ENCODE results near the gene BAHD1.

BAHD1 gene

DNA sequence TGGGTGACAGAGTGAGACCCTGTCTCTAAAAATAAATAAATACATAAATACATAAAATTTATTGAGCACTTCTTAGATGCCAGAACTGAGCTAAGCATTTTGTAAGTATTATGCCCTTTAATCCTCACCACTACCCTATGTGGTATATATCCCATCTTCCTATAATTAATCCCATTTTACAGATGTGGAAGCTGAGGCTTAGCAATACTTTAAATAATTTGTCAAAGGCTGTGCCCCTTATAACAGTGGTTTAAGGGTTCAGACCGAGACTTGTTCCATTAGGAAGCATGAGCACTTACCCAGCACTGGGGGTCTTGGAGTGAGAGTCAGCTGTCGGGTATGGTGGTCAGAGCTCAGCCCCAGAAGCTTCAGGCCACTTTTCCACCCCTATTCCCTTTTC lies 22.5 kb downstream of the BAHD1 start:
- Histone ChIP-seq H3K27ac (ENCODE audit: low read length) (no peak overlapping the region), H3K9me3 (ENCODE audit: control insufficient read depth in 1 of 2, low read length in 2 of 2) (no peaks in the 10 kb centered on the region), H3K36me3 (ENCODE audit: control insufficient read depth in 1 of 2, insufficient read depth in 2 of 2, low read length in 2 of 2) (peaks cover 34 to 72% of the 10 kb centered on the region in 2 donors), H3K27me3 (ENCODE audit: low read depth, low read length) (no peaks in the 10 kb centered on the region), H3K4me3 (ENCODE audit: low read depth in 1 of 2, low read length in 2 of 2) (no peak overlapping the region), H3K4me1 (ENCODE audit: control insufficient read depth in 1 of 2, insufficient read depth in 2 of 2, low read length in 2 of 2) (no peaks in the 10 kb centered on the region)

DNA sequence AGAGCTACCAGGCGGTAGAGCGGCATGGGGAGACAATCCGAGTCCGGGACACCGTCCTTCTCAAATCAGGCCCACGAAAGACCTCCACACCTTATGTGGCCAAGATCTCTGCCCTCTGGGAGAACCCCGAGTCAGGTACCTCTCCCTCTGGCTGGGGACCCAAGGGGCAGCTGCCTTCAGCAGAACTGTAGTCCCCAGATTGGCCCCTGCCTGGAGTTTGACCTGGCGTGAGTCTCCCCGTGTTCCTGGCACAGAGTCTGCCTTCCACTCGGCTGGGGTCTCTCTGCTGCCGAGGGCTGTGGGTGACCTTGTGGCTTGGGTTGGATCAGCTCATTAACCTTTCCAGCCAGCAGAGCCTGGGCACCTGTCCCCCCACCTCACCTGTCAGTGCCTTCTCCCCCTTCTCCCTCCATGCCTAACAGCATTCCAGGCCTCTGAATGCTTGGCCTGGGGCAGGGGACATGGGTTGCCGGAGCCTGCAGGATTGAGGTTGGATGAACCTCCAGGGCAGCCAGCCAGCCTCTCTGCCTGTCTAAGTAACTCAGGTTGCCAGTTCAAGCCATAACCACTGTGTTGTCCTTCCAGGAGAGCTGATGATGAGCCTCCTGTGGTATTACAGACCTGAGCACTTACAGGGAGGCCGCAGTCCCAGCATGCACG lies 23.3 kb downstream of the BAHD1 start:
- H3K36me3 ChIP-seq (ENCODE audit: control insufficient read depth in 1 of 2, insufficient read depth in 2 of 2, low read length in 2 of 2), result peaks cover 34 to 66% of the 10 kb centered on the region in 2 donors
- H3K4me1 ChIP-seq (ENCODE audit: control insufficient read depth in 1 of 2, insufficient read depth in 2 of 2, low read length in 2 of 2), result no peaks in the 10 kb centered on the region
- H3K27ac ChIP-seq (ENCODE audit: low read length), result no peak overlapping the region
- no peak overlapping the region for H3K4me3 ChIP-seq (ENCODE audit: low read depth in 1 of 2, low read length in 2 of 2)
- H3K9me3 ChIP-seq (ENCODE audit: control insufficient read depth in 1 of 2, low read length in 2 of 2), result no peaks in the 10 kb centered on the region
- no peaks in the 10 kb centered on the region for H3K27me3 ChIP-seq (ENCODE audit: low read depth, low read length)

DNA sequence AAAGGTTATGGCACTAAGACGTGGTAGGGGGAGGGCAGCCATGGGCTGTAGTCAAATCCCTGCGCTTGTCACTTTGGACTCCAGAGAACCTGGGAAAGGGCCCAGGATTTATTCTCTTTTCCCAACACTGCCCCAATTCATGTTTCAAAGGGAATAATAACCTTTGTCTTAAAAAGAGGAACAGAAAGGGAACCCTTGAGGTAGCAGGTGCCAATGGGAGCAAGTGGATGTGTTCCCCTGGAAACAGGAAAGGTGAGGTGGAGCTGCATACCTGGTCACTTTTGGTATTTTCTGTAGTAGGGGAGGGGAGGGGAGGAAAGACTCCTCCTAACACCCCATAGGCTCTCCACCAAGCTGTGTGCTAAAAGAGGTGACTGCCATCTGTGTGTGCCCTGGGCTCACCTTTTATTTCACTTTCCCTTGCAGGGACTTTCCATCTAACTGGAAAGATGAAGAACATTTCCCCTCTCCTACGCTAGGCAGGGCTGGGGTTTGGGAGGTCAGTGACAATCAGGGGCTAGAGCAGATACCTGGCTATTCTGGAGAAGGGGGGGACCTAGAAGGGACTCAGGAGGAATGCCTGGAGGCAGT lies 23.9 kb downstream of the BAHD1 start:
- Histone ChIP-seq H3K4me3 (ENCODE audit: low read depth in 1 of 2, low read length in 2 of 2) (no peak overlapping the region), H3K9me3 (ENCODE audit: control insufficient read depth in 1 of 2, low read length in 2 of 2) (no peaks in the 10 kb centered on the region), H3K27ac (ENCODE audit: low read length) (no peak overlapping the region), H3K27me3 (ENCODE audit: low read depth, low read length) (no peaks in the 10 kb centered on the region), H3K36me3 (ENCODE audit: control insufficient read depth in 1 of 2, insufficient read depth in 2 of 2, low read length in 2 of 2) (peaks cover 34 to 59% of the 10 kb centered on the region in 2 donors), H3K4me1 (ENCODE audit: control insufficient read depth in 1 of 2, insufficient read depth in 2 of 2, low read length in 2 of 2) (peaks cover 0 to under 1% of the 10 kb centered on the region in 2 donors)

DNA sequence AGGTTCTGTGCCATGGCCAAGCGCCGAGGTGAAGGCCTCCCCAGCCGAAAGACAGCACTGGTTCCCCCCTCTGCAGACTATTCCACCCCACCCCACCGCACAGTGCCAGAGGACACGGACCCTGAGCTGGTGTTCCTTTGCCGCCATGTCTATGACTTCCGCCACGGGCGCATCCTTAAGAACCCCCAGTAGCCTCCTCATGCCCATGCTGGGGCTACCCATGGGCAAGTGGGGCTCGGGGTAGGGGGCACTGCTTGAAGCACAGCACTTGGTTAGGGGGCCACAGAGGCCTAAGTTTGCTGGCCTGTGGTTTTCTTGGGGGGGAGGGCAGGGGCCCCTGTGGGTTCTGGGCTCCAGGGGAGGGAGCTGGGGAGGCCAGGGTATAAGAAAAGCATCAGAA lies 25.2 kb downstream of the BAHD1 start:
- H3K4me1 ChIP-seq (ENCODE audit: control insufficient read depth in 1 of 2, insufficient read depth in 2 of 2, low read length in 2 of 2), result peaks cover 5 to 8% of the 10 kb centered on the region in 2 donors
- H3K9me3 ChIP-seq (ENCODE audit: control insufficient read depth in 1 of 2, low read length in 2 of 2), result no peaks in the 10 kb centered on the region
- H3K36me3 ChIP-seq (ENCODE audit: control insufficient read depth in 1 of 2, insufficient read depth in 2 of 2, low read length in 2 of 2), result peaks cover 27 to 54% of the 10 kb centered on the region in 2 donors
- no peaks in the 10 kb centered on the region for H3K27me3 ChIP-seq (ENCODE audit: low read depth, low read length)
- H3K4me3 ChIP-seq (ENCODE audit: low read depth in 1 of 2, low read length in 2 of 2), result no peak overlapping the region
- no peak overlapping the region for H3K27ac ChIP-seq (ENCODE audit: low read length)

DNA sequence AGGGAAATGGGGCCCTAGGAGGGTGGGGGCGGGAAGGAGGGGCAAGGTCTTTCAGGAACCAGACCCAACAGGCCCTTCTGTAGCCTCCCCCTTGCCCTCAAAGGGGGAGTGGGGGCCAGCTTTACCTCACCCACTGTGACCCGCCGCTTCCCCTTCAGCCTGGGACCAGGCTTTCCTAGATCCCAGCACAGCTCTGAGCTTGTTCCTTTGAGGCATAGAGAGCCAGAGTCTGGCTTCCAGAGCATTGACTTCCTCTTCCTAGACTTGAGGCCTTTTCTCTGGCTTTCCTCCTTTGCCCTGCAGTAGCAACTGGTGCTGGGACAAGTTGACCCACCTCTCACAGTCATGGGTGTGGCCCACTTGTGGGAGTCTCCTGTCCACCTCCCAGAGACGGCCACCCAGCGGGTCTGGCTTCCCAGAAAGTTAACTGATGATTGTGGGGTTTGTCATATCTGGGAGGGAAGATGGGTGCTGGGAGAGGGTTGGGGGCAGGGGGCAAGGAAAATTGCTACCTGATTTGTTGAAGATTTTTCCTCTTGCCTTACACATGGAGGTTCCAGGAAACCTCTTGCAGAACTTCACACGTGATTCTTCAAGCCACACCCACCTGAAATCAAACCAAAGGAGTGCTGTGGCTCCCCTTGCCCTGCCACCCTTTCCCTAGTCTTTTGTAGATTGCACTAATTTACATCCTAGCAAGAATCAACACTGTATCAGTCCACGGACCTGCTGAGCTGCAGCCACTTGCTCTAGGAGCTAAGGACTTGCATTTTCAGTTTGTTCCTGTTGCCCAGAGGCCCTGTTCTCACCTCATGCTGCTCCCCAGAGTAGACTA lies 25.9 kb downstream of the BAHD1 start:
- Histone ChIP-seq H3K4me1 (ENCODE audit: control insufficient read depth in 1 of 2, insufficient read depth in 2 of 2, low read length in 2 of 2) (peaks cover 5 to 10% of the 10 kb centered on the region in 2 donors), H3K9me3 (ENCODE audit: control insufficient read depth in 1 of 2, low read length in 2 of 2) (no peaks in the 10 kb centered on the region), H3K27ac (ENCODE audit: low read length) (no peak overlapping the region), H3K27me3 (ENCODE audit: low read depth, low read length) (no peaks in the 10 kb centered on the region), H3K36me3 (ENCODE audit: control insufficient read depth in 1 of 2, insufficient read depth in 2 of 2, low read length in 2 of 2) (peaks cover 25 to 52% of the 10 kb centered on the region in 2 donors), H3K4me3 (ENCODE audit: low read depth in 1 of 2, low read length in 2 of 2) (no peak overlapping the region)

DNA sequence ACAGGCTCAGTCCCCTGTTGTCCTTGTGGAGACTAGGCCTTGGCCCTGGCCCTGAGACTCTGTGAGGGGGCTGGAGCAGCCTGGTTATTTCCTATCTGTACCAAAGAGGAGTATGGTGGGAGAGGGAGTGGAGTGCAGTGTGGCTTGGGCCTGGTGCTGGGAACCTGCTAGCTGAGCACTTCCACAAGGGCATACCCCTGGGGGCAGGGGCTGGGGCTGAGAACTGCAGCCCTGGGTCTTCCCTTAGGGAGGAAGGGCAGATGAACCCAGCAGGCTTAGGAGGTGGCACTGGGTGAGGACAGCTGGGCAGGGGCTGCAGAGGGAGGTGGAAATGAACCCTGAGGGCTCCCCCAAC lies 26.5 kb downstream of the BAHD1 start:
- Histone ChIP-seq H3K4me3 (ENCODE audit: low read depth in 1 of 2, low read length in 2 of 2) (no peak overlapping the region), H3K36me3 (ENCODE audit: control insufficient read depth in 1 of 2, insufficient read depth in 2 of 2, low read length in 2 of 2) (peaks cover 22 to 46% of the 10 kb centered on the region in 2 donors), H3K9me3 (ENCODE audit: control insufficient read depth in 1 of 2, low read length in 2 of 2) (no peaks in the 10 kb centered on the region), H3K27ac (ENCODE audit: low read length) (no peak overlapping the region), H3K4me1 (ENCODE audit: control insufficient read depth in 1 of 2, insufficient read depth in 2 of 2, low read length in 2 of 2) (peaks cover 5 to 16% of the 10 kb centered on the region in 2 donors), H3K27me3 (ENCODE audit: low read depth, low read length) (no peaks in the 10 kb centered on the region)

DNA sequence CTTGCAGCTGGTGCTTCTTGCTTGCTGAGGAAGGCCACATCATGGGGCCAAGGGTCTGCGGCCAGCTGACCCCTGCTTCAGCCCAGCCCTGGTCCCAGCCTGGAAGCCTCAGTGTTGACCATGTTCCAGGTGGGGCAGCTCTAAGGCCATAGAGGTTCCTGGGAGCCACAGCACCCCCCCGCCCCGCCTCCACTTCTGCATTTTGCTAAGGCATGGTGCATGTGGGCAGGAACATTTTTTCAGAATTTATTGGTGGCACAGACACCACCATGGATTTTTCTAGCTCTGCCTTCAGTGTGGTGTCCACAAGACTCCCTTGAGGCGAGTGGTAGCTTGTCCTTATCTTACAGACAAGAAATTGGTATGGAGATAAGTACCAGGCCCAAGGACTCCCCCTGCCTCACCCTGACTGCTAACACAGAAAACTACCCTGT lies 28.2 kb downstream of the BAHD1 start:
- peaks cover 14 to 36% of the 10 kb centered on the region in 2 donors for H3K36me3 ChIP-seq (ENCODE audit: control insufficient read depth in 1 of 2, insufficient read depth in 2 of 2, low read length in 2 of 2)
- H3K27ac ChIP-seq (ENCODE audit: low read length), result no peak overlapping the region
- H3K9me3 ChIP-seq (ENCODE audit: control insufficient read depth in 1 of 2, low read length in 2 of 2), result no peaks in the 10 kb centered on the region
- no peaks in the 10 kb centered on the region for H3K27me3 ChIP-seq (ENCODE audit: low read depth, low read length)
- no peak overlapping the region for H3K4me3 ChIP-seq (ENCODE audit: low read depth in 1 of 2, low read length in 2 of 2)
- peaks cover 5 to 19% of the 10 kb centered on the region in 2 donors for H3K4me1 ChIP-seq (ENCODE audit: control insufficient read depth in 1 of 2, insufficient read depth in 2 of 2, low read length in 2 of 2)

DNA sequence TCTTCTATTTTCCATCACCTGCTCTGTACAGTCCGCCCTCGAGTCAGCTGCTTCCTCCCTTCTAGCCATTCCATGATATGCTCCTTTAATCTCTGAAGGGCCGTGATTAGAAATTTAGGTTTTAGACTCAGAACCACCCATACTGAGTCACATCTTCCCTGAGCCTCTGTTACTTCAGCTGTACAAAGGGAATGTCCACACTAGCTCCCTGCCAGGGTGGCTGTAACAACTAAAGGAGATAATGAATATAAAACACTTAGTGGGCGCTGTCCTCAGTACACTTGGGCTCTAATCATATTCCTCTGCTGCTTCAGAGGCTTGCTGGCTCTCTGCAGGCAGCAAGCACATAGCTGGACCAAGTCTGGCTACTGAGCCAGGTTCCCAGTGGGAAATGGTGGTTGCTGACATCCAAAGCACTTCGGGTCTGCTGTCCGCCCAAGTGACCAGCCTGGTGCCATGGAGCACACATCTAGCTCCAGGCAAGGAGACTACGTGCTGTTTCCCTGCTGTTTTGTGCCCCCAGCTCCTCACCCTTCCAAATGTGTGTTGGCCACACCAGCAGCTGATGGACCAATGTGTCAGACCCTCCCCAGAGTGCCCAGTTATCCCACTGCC lies 29.1 kb downstream of the BAHD1 start:
- H3K4me1 ChIP-seq (ENCODE audit: control insufficient read depth in 1 of 2, insufficient read depth in 2 of 2, low read length in 2 of 2), result peaks cover 5 to 19% of the 10 kb centered on the region in 2 donors
- H3K27me3 ChIP-seq (ENCODE audit: low read depth, low read length), result no peaks in the 10 kb centered on the region
- H3K27ac ChIP-seq (ENCODE audit: low read length), result peak overlapping the region; percentile 67
- H3K9me3 ChIP-seq (ENCODE audit: control insufficient read depth in 1 of 2, low read length in 2 of 2), result no peaks in the 10 kb centered on the region
- H3K36me3 ChIP-seq (ENCODE audit: control insufficient read depth in 1 of 2, insufficient read depth in 2 of 2, low read length in 2 of 2), result peaks cover 8 to 26% of the 10 kb centered on the region in 2 donors
- peak overlapping the region; percentile 57 to 62 for H3K4me3 ChIP-seq (ENCODE audit: low read depth in 1 of 2, low read length in 2 of 2)

DNA sequence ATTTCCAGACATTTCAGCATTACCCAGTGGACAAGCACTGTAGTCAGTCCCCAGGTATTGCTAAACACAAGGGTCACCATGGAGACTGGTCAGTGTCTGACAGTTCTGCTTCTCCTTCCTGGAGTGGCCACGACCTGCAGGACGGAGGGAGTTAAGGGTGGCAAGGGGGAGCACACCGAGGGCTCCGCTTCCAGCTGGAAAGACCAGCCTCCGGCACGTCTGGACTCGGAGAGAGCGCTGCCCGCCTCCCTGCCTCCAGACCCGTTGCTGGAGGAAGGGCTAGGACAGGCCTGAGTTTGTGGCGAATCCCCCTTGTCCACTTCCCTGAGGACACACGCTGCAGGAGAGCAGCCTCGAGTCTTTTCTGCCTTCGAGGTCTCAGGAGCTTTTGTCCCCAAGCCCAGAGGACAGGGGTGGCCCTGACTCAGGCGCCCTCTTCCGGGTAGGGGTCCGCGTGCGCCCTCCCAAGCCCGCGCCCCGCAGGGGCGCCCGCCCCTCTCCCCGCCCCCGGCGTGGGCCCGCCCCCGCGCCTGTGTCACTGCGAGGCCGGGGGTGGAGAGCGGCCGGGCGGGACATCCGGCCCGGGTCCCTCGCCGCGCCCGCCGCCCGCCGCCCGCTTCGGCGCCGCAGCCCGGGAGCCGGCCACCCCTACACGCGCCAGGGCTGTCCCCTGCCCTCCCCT lies 29.8 kb downstream of the BAHD1 start, which contains the start of gene CHST14:
TSS of gene CHST14 (plus strand) at position 562 of the 682 bp plus-strand sequence. CDS start 230 bp downstream, outside the sequence.
- Histone ChIP-seq H3K4me3 (ENCODE audit: low read depth in 1 of 2, low read length in 2 of 2) (peak within 1 kb of the TSS; percentile 71 to 91), H3K27me3 (ENCODE audit: low read depth, low read length) (no peaks in the 10 kb centered on the region), H3K4me1 (ENCODE audit: control insufficient read depth in 1 of 2, insufficient read depth in 2 of 2, low read length in 2 of 2) (peaks cover 5 to 19% of the 10 kb centered on the region in 2 donors), H3K27ac (ENCODE audit: low read length) (peak within 1 kb of the TSS; percentile 67), H3K36me3 (ENCODE audit: control insufficient read depth in 1 of 2, insufficient read depth in 2 of 2, low read length in 2 of 2) (peaks cover under 1 to 20% of the 10 kb centered on the region in 2 donors), H3K9me3 (ENCODE audit: control insufficient read depth in 1 of 2, low read length in 2 of 2) (no peaks in the 10 kb centered on the region)

DNA sequence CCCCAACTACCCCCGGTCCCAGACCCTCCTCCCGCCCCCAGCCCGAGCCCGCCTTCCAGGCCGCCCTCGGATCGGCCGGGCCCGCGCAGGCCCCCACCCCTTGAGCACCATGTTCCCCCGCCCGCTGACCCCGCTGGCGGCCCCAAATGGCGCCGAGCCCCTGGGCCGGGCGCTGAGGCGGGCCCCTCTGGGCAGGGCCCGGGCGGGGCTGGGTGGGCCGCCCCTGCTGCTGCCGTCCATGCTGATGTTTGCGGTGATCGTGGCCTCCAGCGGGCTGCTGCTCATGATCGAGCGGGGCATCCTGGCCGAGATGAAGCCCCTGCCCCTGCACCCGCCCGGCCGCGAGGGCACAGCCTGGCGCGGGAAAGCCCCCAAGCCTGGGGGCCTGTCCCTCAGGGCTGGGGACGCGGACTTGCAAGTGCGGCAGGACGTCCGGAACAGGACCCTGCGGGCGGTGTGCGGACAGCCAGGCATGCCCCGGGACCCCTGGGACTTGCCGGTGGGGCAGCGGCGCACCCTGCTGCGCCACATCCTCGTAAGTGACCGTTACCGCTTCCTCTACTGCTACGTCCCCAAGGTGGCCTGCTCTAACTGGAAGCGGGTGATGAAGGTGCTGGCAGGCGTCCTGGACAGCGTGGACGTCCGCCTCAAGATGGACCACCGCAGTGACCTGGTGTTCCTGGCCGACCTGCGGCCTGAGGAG lies 30.5 kb downstream of the BAHD1 start:
- Histone ChIP-seq H3K27me3 (ENCODE audit: low read depth, low read length) (no peaks in the 10 kb centered on the region), H3K27ac (ENCODE audit: low read length) (no peak overlapping the region), H3K36me3 (ENCODE audit: control insufficient read depth in 1 of 2, insufficient read depth in 2 of 2, low read length in 2 of 2) (peaks cover 0 to 13% of the 10 kb centered on the region in 2 donors), H3K4me3 (ENCODE audit: low read depth in 1 of 2, low read length in 2 of 2) (peak overlapping the region; percentile 71 to 91), H3K9me3 (ENCODE audit: control insufficient read depth in 1 of 2, low read length in 2 of 2) (no peaks in the 10 kb centered on the region), H3K4me1 (ENCODE audit: control insufficient read depth in 1 of 2, insufficient read depth in 2 of 2, low read length in 2 of 2) (peaks cover 5 to 19% of the 10 kb centered on the region in 2 donors)

All from muscle layer of duodenum (tissue), 2 donors.